CD4-positive, alpha-beta T cell treated with Interferon alpha-2 for 1 hour (primary cell): ENCODE data around the gene SCN7A.

Experiments
- DNase-seq, 2 donors: peaks; one replicate each; pipeline ENCODE4 v3.0.0-alpha.2; 2020 to 2022

SCN7A gene

DNA sequence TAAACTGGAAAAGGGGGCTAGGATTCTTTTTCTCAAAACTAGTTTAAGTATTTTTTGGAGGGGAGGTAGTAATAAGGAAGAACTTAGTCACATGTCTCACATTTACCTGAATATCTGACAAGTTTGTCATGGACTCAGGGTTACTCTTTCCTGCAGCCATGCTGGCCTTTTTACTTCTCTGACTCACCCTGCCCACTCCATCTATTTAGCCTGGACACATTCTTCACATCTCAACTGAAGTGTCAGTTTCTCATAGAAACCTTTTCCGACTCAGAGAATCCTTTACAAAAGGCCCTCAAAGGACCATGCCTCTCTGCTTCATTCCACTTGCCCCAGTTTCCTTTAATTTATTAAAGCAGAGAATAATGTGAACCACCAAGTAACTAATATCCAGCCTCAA is 42.6 kb downstream of the SCN7A start:
- DNase-seq, result no peak

DNA sequence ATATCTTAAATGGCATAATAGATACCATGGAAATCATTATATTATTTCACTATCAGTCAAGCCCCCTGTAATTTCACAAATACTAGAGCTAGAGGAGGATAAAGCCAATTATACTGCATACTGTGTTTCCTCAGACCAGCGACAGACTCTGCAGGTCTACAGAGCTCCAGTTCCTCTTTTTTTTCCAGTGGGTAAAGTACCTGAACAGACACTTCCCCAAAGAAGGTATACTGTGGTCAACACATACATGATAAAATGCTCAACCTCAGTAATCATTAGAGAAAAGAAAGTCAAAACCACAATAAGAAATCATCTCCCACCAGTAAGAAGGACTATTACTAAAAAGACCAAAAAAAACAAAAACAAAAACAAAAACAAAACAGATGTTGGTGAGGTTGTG is 44.6 kb downstream of the SCN7A start:
- no peak for DNase-seq

DNA sequence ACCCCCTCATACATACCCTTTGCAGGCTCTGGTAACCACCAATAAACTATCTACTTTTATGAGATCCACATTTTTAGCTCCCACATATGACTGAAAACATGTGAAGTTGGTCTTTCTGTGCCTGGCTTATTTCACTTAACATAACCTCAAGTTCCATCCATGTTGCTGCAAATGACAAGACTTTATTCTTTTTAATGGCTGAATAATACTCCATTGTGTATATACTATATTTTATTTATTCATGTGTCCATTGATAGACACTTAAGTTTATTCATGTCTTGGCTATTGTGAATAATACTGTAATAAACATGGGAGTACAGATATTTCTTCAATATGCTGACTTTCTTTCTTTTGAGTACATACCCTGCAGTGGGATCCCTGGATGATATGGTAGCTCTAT is 45.9 kb downstream of the SCN7A start:
- no peak for DNase-seq

DNA sequence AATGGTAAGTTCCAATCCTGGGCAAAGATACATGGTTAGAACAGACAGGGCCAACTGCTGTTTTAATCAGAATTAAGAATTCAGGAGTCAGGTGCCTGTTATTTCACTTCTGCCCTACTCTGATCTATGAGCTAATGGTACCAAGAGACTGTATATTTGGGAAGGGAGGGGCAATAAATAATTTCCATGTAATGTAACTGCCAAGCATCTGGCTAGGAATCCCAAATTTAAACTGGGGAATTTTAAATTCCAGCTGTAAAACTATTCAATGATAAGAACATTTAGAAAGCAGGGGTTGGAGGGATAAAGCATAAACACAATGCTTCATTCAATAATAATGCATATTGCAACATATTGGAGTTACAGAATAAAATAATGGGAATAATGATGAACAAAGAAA is 49.7 kb downstream of the SCN7A start:
- no peak for DNase-seq

DNA sequence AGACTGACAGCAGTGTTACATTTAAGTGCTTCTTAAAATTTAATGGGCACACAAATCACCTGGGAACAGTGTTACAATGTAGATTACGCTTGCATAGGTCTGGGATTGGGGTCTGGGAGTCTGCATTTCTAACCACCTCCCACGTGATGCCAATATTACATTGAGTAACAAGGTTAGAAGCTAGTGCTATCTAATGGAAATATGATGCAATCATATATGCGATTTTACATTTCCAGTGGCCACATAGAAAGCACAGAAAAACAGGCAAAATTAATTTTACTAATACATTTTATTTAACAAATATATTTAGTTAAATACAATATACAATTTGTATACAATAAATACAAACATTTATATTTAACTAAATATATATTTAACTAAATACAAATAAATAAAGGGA is 53.7 kb downstream of the SCN7A start:
- no peak for DNase-seq

DNA sequence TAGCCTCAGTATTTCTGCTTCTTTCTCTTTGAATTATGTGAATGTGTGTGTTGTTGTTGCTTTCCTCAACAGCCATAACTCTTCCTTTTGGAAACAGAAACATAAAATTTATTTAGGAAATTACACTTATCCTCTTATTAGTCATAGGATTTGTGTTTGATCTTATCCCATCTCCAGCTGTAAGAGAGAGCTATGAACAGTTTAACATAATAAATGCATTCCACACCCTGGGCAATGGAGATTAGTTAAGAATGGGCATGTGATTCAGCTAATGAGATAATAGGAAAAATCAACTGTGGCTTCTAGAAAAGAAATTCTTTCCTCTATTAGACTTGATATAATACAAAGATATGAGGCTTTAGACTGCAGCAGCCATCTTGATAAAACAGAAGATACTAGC is 55.0 kb downstream of the SCN7A start:
- no peak for DNase-seq

DNA sequence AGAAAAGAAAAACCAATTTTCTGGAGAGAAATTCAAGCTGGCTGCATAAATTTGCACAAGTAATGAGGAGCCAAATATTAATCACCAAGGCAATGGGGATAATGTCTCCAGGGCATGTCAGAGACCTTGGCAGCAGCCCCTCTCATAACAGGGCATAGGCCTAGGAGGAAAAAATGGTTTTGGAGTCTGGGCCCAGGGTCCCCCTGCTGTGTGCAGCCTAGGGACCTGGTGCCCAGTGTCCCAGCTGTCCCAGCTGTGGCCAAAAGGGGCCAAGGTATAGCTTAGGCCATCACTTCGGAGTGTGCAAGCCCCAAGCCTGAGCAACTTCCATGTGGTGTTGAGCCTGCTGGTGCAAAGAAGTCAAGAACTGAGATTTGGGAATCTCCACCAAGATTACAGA is 57.1 kb downstream of the SCN7A start:
- DNase-seq, result no peak

DNA sequence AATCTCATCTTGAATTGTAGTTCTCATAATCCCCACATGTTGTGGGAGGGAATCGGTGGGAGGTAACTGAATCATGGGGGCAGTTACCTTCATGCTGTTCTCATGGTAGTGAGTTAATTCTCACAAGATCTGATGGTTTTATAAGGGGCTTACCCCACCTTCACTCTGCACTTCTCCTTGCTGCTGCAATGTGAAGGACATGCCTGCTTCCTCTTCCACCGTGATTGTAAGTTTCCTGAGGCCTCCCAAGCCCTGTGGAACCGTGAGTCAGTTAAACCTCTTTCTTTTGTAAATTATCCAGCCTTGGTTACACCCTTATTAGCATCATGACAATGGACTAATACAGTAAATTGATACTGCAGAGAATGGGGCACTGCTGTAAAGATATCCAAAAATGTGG is 57.9 kb downstream of the SCN7A start:
- DNase-seq, result no peak

DNA sequence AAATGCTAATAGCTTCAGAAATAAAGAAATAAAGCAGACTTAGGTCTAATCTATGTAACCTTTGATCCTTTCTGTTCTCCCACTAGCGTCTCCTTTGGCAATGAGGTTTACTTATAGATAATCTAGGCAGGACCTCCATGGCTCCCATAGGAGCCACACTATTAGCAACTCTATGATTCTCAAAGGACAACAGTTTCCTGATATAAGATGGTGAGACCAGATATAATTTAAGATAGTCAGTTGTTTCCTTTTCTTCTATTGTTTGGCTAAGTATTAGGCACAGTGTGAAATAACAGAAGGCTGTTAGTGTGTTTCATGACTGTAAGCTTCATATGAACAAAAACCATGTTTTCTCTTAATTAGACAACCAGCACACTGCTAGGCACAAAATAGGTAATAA is 59.6 kb downstream of the SCN7A start:
- no peak for DNase-seq

DNA sequence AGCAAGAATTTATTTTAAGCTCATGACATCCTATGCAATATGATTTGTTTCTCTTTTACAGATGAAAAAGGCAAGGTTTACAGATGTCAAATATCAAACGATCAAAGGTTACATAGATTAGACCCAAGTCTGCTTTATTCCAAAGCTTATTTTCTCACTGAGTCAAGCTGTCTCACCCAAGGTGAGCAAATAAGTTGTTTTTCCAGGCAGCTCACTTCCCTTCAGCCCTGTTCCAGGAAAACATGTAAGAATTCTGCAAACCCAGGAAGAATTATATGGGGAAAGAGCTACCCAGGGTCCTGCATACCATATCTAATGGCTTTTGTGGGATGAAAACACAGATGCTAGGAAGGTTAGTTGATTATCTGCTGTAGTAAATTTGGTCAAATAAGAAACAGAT is 60.6 kb downstream of the SCN7A start:
- no peak for DNase-seq

DNA sequence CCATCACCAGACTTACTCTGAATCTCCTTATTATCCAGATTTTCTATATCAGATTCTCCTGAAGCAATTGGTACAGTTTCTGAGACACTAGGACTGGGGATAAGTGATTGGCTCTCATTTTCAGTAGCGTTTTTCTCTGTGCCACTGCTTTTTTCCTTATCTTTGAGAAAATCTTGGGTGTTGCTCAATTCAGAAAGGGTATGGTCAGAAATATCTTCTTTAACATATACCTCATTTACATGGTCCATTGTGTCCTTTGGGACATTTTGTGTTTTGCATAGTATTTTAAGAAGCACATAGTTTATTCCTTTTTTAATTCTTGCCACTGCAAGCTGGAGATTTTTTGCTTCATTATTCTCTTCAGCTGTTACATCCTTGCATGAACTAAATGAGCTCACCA is 61.7 kb downstream of the SCN7A start:
- no peak for DNase-seq

DNA sequence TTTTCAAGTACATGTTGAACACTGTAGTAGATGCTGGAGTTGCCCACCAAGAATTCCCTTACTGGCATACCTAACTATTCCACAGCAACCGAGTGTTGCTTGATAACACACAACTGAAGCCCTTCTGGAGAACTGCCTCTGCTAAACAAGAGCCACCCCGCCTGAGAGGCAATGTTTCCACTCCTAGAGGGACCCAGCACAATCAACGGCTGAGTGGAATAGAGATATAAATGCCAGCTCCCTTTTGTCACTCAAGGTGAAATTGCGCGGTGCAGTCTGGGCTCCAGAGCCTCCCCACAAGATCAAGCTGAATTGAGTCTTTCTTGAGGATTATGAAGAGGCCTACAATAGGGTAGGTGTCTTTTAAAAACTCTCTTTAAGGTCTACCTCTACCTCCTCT is 69.2 kb downstream of the SCN7A start:
- DNase-seq, result no peak

DNA sequence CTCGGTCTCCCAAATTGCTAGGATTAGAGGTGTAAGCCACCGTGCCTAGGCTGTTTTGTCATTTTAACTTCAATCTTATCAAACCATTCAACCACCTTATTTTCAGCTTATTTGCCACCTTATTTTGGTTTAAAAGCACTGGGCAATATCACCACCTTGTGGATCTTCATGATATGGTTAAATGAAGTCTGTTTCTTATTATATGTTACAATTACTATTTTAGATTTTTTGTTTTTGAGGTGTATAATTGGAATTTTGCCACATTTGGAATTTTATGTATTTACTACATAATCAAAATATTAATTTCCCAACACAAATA is 74.5 kb downstream of the SCN7A start:
- no peak for DNase-seq

DNA sequence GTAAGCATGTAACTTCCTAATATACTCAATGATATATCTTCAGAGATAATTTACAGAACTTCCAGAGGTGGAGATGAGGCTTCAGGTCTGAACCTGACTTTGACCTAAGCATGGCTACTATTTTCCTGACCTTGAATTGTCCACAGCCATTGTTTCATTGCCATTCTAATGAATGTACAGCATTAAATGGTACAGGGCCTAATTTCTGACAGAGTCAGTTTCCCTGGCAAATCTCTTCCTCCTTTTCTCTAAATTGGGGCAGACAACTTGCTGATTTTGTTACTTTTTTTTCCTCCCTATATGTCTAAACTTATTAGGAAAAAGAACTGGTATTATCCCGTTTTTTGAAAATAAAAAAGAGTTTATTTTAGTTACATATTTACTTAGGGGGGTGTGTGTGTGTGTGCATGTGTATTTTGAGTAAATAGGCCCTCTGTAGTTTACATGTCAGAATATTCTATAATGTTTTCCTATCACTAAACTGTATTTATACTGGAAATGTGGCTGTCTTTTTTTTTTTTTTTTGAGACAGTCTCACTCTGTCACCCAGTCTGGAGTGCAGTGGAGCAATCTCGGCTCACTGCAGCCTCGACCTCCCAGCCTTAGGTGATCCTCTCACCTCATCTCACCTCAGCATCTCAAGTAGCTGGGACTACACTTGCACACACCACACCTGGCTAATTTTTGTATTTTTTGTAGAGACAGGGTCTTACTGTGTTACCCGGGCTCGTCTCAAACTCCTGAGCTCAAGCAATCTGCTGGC is 75.0 kb downstream of the SCN7A start:
- no peak for DNase-seq

DNA sequence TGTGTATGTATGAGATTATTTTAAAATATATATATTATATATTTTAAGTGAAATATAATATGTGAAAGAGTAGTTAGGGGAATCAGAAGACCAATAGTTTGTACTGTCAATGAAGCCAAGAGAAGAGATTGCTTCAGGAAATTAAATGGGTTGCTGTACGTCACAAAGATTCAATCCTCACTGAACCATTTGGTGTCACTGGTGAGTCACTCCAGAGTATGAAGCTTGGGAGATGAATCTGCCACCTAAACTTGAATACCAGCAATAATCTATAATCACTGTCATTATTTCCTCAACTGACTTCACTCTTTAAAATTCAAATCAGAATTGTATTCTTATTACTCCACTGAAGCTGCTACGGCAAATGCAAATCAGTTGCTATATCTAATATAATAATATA is 76.4 kb downstream of the SCN7A start:
- DNase-seq, result no peak

DNA sequence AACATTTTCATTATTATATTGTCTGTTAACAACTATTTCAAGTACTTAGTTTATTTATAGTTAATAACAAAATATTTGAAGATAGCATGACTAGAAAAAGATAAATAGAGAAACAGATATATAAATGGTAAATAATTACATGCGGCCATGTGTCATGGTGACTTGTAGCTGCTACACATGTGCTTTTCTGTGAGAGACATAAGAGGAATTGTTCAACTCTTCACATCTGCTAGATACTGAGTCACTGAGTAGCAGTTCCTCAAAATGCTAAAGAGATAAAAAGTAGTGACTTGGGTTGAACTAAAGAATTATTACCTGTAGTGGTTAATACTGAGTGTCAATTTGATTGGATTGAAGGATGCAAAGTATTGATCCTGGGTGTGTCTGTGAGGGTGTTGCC is 80.8 kb downstream of the SCN7A start:
- no peak for DNase-seq

DNA sequence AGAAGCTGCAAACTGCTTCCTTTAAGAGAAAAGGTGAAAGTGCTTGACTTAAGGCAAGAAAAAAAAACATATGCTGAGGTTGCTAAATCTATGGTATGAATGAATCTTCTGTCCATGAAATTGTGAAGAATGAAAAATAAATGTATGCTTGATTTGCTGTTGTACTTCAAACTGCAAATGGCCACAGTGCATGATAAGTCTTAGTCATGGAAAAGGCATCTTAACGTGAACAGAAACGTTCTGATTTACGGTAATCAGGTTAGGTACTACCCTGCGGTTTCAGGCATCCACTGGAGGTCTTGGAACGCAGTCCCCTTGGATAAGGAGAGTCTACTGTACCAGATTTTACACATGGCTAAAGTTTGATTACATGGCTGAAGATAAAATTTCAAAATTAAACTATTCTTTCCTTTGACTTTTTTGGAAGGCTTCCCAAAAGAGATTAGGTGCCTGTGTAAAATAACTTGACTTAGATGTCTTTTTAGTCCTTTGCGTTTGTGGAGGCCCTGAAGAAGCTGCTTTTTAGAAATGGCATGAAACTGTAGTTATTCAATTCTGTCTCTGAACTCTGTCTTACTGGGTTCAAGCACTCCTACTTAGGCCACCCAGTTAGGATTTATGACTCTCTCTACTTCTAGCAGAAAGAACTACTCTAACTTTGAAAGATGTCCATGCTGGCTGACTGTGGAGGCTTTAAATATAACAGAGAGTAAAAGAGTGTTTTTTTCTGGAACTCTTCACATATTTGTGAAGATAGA is 82.4 kb downstream of the SCN7A start:
- DNase-seq, result no peak

DNA sequence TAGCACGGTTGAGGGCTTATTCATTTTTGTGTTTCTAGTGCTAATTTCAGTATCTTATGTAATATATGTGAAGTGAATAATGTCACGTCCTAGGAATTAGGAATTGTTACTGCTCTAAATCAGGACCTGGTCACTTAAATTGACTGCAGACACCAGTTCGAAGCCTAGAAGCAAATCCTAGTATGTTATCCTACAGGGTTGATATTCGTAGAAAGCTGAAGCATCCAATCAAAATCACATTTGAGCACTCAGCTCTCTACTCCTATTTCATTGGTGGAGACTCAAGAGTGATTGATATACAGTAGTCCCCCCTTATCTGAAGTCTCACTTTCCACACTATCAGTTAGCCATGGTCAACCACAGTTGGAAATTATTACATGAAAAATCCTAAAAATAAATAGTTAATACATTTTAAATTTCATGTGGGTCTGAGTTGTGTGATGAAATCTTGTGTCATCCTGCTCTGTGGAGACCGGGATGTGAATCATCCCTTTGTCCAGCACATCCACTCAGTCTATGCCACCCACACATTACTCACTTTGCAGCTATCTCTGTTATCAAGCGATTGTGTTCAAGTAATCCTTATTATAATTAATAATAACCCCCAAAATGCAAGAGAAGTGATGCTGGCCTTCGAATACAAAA is 83.1 kb downstream of the SCN7A start:
- no peak for DNase-seq

DNA sequence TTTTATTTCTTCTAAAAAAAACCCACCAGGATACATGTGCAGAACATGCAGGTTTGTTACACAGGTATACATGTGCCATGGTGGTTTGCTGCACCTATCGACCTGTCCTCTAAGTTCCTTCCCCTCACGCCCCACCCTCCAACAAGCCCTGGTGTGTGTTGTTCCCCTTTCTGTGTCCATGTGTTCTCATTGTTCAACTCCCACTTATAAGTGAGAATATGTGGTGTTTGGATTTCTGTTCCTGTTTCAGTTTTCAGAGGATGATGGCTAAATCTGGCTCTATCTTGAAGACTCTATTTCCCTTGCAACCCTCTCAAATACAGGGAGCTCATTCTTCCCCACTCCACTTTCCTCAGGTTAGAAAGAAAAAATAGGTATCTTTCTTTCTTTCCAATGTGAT is 86.3 kb downstream of the SCN7A start:
- peak in 1 of 2 donors; percentile 1 for DNase-seq

DNA sequence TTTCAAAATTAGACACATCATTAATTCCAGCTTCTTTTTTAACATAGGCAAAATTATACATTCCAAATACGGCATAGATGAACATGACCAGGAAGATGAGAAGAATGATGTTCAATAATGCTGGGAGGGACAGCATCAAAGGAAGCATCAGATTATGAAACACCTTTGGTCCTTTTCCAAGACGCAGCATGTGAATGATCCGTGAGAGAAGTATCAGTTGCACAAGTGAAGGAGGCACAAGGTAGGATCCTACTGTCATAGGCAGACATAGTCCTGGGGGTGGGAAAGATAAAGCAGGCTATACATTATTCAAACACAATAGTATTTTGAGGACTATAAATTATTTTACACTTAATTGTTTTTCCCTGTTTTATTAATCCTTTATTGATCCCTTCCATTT is 87.7 kb downstream of the SCN7A start:
- no peak for DNase-seq

DNA sequence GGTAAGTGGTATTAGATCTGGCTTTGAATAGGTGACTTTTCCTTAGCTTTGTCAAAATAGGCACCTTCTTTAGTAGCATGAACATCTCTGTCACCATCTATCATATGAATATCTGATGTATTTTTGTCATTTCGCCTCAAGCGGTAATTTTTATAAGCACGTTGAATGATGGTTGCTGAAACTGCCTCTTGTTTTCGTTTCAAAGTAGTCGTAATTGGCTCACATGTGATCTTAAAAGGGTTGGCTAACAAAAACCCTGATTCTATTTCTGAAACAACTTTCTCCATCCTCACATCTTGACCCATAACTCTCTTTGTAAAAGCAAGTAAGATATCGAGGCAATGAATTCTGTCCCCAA is 88.5 kb downstream of the SCN7A start:
- no peak for DNase-seq

DNA sequence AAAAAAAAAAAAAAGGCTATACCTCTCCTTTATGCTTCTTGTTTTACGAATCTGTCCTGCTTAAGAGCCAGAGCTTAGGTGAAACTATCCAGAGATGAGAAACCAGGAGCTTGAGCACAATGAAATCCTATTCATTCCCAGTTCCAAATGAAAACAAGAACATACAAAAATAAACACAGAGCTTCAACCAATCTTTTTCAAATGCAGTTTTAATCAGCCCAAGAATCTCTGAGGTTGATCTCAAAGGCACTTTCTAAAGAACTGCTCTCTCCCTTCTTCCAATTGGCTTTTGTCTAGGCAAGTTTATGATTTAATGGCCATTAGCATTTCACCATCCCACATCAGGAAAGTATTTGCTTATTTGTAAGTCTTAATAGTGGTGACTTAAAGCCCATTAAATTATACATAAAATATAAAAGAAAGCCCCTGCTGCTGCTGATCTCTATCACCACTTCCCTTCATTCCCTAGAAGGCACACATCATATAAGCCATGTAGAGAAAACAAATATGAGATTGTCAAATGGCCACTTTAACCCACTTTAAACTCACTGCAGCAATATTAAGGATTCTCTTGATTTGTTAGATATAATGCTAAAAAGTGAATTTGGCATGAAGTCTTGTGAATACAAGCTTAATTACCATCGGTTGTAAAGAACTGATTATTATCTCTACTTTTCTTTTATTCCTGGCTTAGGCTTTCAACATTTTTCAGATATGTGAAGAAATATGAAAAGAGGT is 89.0 kb downstream of the SCN7A start:
- no peak for DNase-seq

DNA sequence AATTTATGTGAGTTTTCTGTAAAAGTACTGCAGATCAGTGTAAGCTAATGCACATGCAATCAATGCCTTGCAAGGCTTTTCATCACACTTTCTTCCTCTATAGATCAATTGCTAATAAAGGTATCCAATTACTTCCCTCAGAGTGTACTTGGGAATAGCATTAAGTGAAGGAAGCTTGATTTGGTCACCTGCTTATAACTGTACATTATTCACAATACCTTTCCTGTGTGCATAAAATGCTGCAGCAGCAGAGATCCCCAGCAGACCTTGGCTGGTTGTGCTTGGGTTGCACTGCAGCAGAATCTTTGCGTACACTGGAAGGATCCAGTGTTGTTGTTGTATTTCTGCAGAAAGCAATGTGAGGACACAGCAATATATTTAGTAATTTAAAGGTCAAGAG is 99.8 kb downstream of the SCN7A start:
- DNase-seq, result no peak

DNA sequence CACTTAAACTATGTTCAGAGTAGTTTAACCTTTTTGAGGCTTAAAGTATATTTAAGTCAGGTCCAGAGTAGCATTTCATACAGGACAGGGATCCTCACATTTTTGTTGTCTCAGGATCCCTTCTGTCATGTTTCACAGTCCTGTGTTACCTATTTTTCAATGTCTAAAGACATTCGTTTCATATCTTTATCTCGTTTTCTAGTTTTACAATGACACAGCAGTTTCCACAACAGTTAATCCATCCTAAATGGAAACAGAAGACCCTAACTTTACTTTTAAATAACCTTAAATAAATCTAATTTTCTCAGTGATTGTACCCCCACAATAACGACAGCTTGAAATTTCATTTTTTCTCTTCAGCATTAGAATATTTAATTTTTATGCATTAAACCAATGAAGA is 101.0 kb downstream of the SCN7A start:
- no peak for DNase-seq
